ENCODE data around the gene IL1RAP. TPM values are rescaled to one million over a fixed set of nuclear protein-coding genes. Genes with fewer than 3 reads are reported as not detected.

The IL1RAP gene
- polyA plus RNA-seq, 1 donor: 8.9 TPM

Other genes starting within 250 kb of the IL1RAP start
- gene CLDN1, start 191.6 kb upstream of the IL1RAP start, polyA plus RNA-seq (ENCODE audit: insufficient read length): 2.6 TPM
- 0.13 TPM for gene CLDN16, start 125.9 kb upstream of the IL1RAP start, polyA plus RNA-seq (ENCODE audit: insufficient read length)
- gene TMEM207, start 64.2 kb upstream of the IL1RAP start, polyA plus RNA-seq (ENCODE audit: insufficient read length): not detected

All from forelimb muscle (tissue), 1 donor.